ENCODE measurements around the gene PABPC3.

PABPC3 gene

DNA sequence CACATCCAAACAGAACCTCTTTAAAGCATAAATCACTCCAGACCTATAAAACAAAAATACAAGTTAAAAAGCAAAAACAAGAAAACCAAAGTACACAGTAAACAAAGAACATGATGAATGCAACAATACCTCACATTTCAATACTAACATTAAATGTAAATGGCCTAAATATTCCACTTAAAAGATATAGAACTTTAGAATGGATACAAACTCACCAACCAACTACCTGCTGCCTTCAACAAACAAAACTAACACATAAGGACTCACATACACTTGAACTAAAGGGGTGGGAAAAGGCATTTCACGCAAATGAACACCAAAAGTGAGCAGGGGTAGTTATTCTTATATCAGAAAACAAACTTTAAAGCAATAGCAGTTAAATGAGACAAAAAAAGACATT is 44.9 kb upstream of the PABPC3 start:
- Histone ChIP-seq H3F3A (ENCODE audit: insufficient read depth) (no peaks in the 10 kb centered on the region), H3K79me2 (ENCODE audit: insufficient read depth, low read length) (no peaks in the 10 kb centered on the region), H3K27ac (ENCODE audit: low read depth, low read length) (no peak overlapping the region), H3K9me3 (ENCODE audit: insufficient read depth, low read length) (no peaks in the 10 kb centered on the region), H4K20me1 (ENCODE audit: low read depth, low read length) (no peaks in the 10 kb centered on the region), H3K4me3 (ENCODE audit: insufficient read depth, low read length, poor library complexity, severe bottlenecking) (no peak overlapping the region), H3K27me3 (ENCODE audit: low read length) (no peaks in the 10 kb centered on the region), H3K9me2 (replicated peaks; ENCODE audit: insufficient read depth, low read length) (no peaks in the 10 kb centered on the region), H3K9ac (ENCODE audit: low read length) (no peak overlapping the region), H3K4me2 (ENCODE audit: low read depth, low read length, poor library complexity, severe bottlenecking) (no peak overlapping the region), H2AFZ (ENCODE audit: low read depth, low read length, severe bottlenecking) (no peak overlapping the region), H3K36me3 (ENCODE audit: low read length) (no peaks in the 10 kb centered on the region)
- TF ChIP-seq EZH2phosphoT487 (conservative IDR thresholded peaks at IDR 0.05; ENCODE audit: low read length) = no peak
- TF ChIP-seq, protein P1, sequence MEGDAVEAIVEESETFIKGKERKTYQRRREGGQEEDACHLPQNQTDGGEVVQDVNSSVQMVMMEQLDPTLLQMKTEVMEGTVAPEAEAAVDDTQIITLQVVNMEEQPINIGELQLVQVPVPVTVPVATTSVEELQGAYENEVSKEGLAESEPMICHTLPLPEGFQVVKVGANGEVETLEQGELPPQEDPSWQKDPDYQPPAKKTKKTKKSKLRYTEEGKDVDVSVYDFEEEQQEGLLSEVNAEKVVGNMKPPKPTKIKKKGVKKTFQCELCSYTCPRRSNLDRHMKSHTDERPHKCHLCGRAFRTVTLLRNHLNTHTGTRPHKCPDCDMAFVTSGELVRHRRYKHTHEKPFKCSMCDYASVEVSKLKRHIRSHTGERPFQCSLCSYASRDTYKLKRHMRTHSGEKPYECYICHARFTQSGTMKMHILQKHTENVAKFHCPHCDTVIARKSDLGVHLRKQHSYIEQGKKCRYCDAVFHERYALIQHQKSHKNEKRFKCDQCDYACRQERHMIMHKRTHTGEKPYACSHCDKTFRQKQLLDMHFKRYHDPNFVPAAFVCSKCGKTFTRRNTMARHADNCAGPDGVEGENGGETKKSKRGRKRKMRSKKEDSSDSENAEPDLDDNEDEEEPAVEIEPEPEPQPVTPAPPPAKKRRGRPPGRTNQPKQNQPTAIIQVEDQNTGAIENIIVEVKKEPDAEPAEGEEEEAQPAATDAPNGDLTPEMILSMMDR (IDR thresholded peaks at IDR 0.05; ENCODE audit: insufficient read depth, low read length, poor library complexity, severe bottlenecking) = no peak

DNA sequence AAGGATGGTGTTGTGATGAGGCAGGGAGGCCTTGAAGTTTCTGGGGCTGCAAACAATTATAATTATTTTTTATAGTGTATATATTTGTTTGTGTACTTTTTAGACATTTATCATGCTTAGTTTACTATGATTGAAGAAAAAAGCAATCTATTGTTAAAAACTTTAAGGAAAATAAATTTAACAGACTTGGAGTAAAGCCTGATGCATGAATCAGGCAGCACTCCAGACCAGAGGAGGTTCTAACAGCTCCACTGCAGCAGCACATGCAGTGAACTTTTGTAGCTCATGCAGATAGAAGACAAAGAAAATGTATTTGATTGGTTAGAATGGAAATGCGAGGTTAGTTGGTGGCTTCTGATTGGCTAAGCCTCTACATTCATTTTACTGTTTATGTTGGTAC is 36.8 kb upstream of the PABPC3 start:
- Histone ChIP-seq H3K27ac (ENCODE audit: low read depth, low read length) (no peak overlapping the region), H3K4me2 (ENCODE audit: low read depth, low read length, poor library complexity, severe bottlenecking) (no peak overlapping the region), H3K9me2 (replicated peaks; ENCODE audit: insufficient read depth, low read length) (no peaks in the 10 kb centered on the region), H2AFZ (ENCODE audit: low read depth, low read length, severe bottlenecking) (no peak overlapping the region), H3F3A (ENCODE audit: insufficient read depth) (no peaks in the 10 kb centered on the region), H3K4me3 (ENCODE audit: insufficient read depth, low read length, poor library complexity, severe bottlenecking) (no peak overlapping the region), H3K79me2 (ENCODE audit: insufficient read depth, low read length) (no peaks in the 10 kb centered on the region), H3K27me3 (ENCODE audit: low read length) (no peaks in the 10 kb centered on the region), H3K9ac (ENCODE audit: low read length) (no peak overlapping the region), H4K20me1 (ENCODE audit: low read depth, low read length) (no peaks in the 10 kb centered on the region), H3K9me3 (ENCODE audit: insufficient read depth, low read length) (no peaks in the 10 kb centered on the region), H3K36me3 (ENCODE audit: low read length) (no peaks in the 10 kb centered on the region)
- TF ChIP-seq, protein P1 (IDR thresholded peaks at IDR 0.05; ENCODE audit: insufficient read depth, low read length, poor library complexity, severe bottlenecking) = no peak
- TF ChIP-seq EZH2phosphoT487 (conservative IDR thresholded peaks at IDR 0.05; ENCODE audit: low read length) = no peak

DNA sequence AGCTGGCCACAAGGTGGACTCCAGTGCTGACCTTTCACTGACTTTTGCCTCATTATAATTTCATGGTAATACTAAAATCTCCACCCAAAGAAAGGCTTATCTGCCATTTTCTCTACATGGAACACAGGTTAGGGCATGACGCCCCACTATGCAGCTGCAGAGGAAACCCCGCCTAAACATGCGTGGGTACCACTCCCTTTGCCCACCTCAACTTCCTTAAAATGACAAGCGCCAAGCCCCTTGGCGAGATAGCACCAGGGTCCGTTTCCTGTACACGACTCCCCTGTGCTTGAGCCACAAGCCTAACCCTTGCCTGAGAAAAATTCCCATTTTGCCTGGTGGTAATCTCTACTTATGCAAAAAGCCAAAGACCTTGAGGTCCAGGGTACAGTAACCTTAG is 36.0 kb upstream of the PABPC3 start:
- no peaks in the 10 kb centered on the region for H4K20me1 ChIP-seq (ENCODE audit: low read depth, low read length)
- no peaks in the 10 kb centered on the region for H3K36me3 ChIP-seq (ENCODE audit: low read length)
- no peaks in the 10 kb centered on the region for H3K9me2 ChIP-seq (replicated peaks; ENCODE audit: insufficient read depth, low read length)
- no peaks in the 10 kb centered on the region for H3K79me2 ChIP-seq (ENCODE audit: insufficient read depth, low read length)
- no peaks in the 10 kb centered on the region for H3K27me3 ChIP-seq (ENCODE audit: low read length)
- no peak overlapping the region for H3K4me3 ChIP-seq (ENCODE audit: insufficient read depth, low read length, poor library complexity, severe bottlenecking)
- H3K9me3 ChIP-seq (ENCODE audit: insufficient read depth, low read length) = no peaks in the 10 kb centered on the region
- H3K27ac ChIP-seq (ENCODE audit: low read depth, low read length) = no peak overlapping the region
- TF ChIP-seq, protein P1 (IDR thresholded peaks at IDR 0.05; ENCODE audit: insufficient read depth, low read length, poor library complexity, severe bottlenecking) = no peak
- TF ChIP-seq EZH2phosphoT487 (conservative IDR thresholded peaks at IDR 0.05; ENCODE audit: low read length) = no peak
- H3K9ac ChIP-seq (ENCODE audit: low read length) = no peak overlapping the region
- no peak overlapping the region for H3K4me2 ChIP-seq (ENCODE audit: low read depth, low read length, poor library complexity, severe bottlenecking)
- H3F3A ChIP-seq (ENCODE audit: insufficient read depth) = no peaks in the 10 kb centered on the region
- no peak overlapping the region for H2AFZ ChIP-seq (ENCODE audit: low read depth, low read length, severe bottlenecking)
